ENCODE data around the gene TAGLN.
"Not testable (repeated sequence)": the region's sequence is repeated elsewhere in the genome, so short reads cannot be mapped to it uniquely, and the experiment has no call there.

GRCh38 chr11:117209351-117210125, 10.4 kb downstream of the TAGLN start:
- not testable (repeated sequence) for TF ChIP-seq POLR2A (IDR thresholded peaks at IDR 0.05; ENCODE audit: low read depth, low read length); POLR2AphosphoS5 (IDR thresholded peaks at IDR 0.05; ENCODE audit: low read depth, low read length); TAF1 (IDR thresholded peaks at IDR 0.05; ENCODE audit: borderline replicate concordance, low read depth, low read length)

All from GM12892 (cell line).